ENCODE measurements around the gene COPS4.
"Not testable (repeated sequence)": the region's sequence is repeated elsewhere in the genome, so short reads cannot be mapped to it uniquely, and the experiment has no call there.

Gene COPS4

GRCh38 chr4:83024233-83024632, 10.8 kb upstream of the COPS4 start:
- DNase-seq, result no peak

- DNase-seq, result no peak
Observed at GRCh38 chr4:83025563-83025962, 9.4 kb upstream of the COPS4 start.

- no peak for DNase-seq
Observed at GRCh38 chr4:83028976-83029375, 6.0 kb upstream of the COPS4 start.

GRCh38 chr4:83029688-83030087, 5.3 kb upstream of the COPS4 start:
- DNase-seq, result no peak

GRCh38 chr4:83036991-83037665, 2.1 kb downstream of the COPS4 start:
- no peak for DNase-seq

GRCh38 chr4:83040269-83040668, 5.3 kb downstream of the COPS4 start:
- no peak for DNase-seq

- not testable (repeated sequence) for DNase-seq
Observed at GRCh38 chr4:83043157-83043556, 8.2 kb downstream of the COPS4 start.

- DNase-seq, result no peak
Observed at GRCh38 chr4:83043801-83044407, 8.9 kb downstream of the COPS4 start.

GRCh38 chr4:83046693-83047473, 11.9 kb downstream of the COPS4 start:
- no peak for DNase-seq

- not testable (repeated sequence) for DNase-seq
Observed at GRCh38 chr4:83048781-83049180, 13.8 kb downstream of the COPS4 start.

- no peak for DNase-seq
Observed at GRCh38 chr4:83054928-83055327, 19.9 kb downstream of the COPS4 start.

GRCh38 chr4:83062739-83063138, 27.8 kb downstream of the COPS4 start:
- DNase-seq, result no peak

- DNase-seq, result no peak
Observed at GRCh38 chr4:83065266-83065665, 30.3 kb downstream of the COPS4 start.

- DNase-seq, result no peak
Observed at GRCh38 chr4:83067058-83067639, 32.2 kb downstream of the COPS4 start.

- DNase-seq, result no peak
Observed at GRCh38 chr4:83071116-83071515, 36.1 kb downstream of the COPS4 start.

GRCh38 chr4:83074086-83074704, 39.2 kb downstream of the COPS4 start:
- DNase-seq, result no peak

- not testable (repeated sequence) for DNase-seq
Observed at GRCh38 chr4:83074783-83075182, 39.8 kb downstream of the COPS4 start.

GRCh38 chr4:83075311-83076095, 40.5 kb downstream of the COPS4 start:
- no peak for DNase-seq

- DNase-seq, result no peak
Observed at GRCh38 chr4:83080561-83080960, 45.6 kb downstream of the COPS4 start.

- DNase-seq, result no peak
Observed at GRCh38 chr4:83082777-83083176, 47.8 kb downstream of the COPS4 start.

- DNase-seq, result peak; percentile 25
Observed at GRCh38 chr4:83083925-83084475, 49.0 kb downstream of the COPS4 start.

- DNase-seq, result not testable (repeated sequence)
Observed at GRCh38 chr4:83084956-83085355, 50.0 kb downstream of the COPS4 start.
